ENCODE data around the gene RNF207. TPM values are rescaled to one million over a fixed set of nuclear protein-coding genes. Genes with fewer than 3 reads are reported as not detected.
A peak's percentile ranks its signal among the peaks of the same experiment; 100 is the strongest.

Gene RNF207
- total and polyA plus RNA-seq, 2 of the 13 experiments (the other 11 are each of a cell fraction or from before 2014, with no cell fraction given): 9.8 to 15.9 TPM

GRCh38 chr1:6248932-6249738, 43.2 kb downstream of the RNF207 start:
- WGBS (ENCODE audit: low lambda C conversion rate): no CpG with 5 or more reads among the region's 96 CpGs
- Histone ChIP-seq H3K4me2 (ENCODE audit: low read depth, low read length) (peak overlapping the region; percentile 66), H3K27ac (ENCODE audit: extremely low read length, insufficient read depth, low read length) (no peak overlapping the region), H3K79me2 (ENCODE audit: insufficient read depth, low read length) (no peaks in the 10 kb centered on the region), H3K4me1 (ENCODE audit: insufficient read depth, low read length) (peaks cover 22% of the 10 kb centered on the region), H4K20me1 (ENCODE audit: insufficient read depth, low read length) (0 out of 2 replicates have a peak, but pooled peaks cover 2% of the 10 kb centered on the region), H2AFZ (ENCODE audit: low read length) (no peak overlapping the region), H3K36me3 (replicated peaks in 1 of 2; ENCODE audit: control insufficient read depth in 1 of 2, insufficient read depth in 2 of 2, low read length in 2 of 2) (no peaks in the 10 kb centered on the region), H3K27me3 (ENCODE audit: control insufficient read depth in 1 of 2, insufficient read depth in 2 of 2, low read length in 2 of 2) (peaks cover 12 to 60% of the 10 kb centered on the region in 2 experiments), H3K9me3 (ENCODE audit: low read length) (no peaks in the 10 kb centered on the region), H3K4me3 (replicated peaks in 1 of 3; ENCODE audit: insufficient read depth in 1 of 3, low read depth in 2 of 3, low read length in 3 of 3) (peak overlapping the region in 2 of 3 experiments; percentile 7 to 50; a peak in 2 of 6 replicates), H3K9ac (ENCODE audit: insufficient read depth, low read depth, low read length) (no peak overlapping the region)
- POLR2A ChIA-PET: no interaction called here
- intact Hi-C loops (cut with micrococcal nuclease; ENCODE audit: unreplicated experiment) (loop anchor here (5.0 to 10.0 kb wide), 2 partner anchors 143 to 144 kb away; partner anchors contain the start of gene ACOT7), in situ Hi-C loops (cut with HindIII; ENCODE audit: extremely low pct_ligation_motif_present, low pct_unique_long_range_greater_than_20kb) (loop anchor here (5.0 to 10.0 kb wide), 3 partner anchors 33 to 166 kb away; partner anchors contain the start of gene HES2)
- DNase-seq (ENCODE audit: low spot score) (no peak), ATAC-seq (no peak), FAIRE-seq (no peak)
- BruUV-seq (replicated peaks): no TSS peak
- CTCF ChIA-PET (ENCODE audit: low intra/inter-chr PET ratio, low total read pairs): interaction anchor here (1.0 kb wide), 1 partner anchor 95 kb away, joined by 3 read pairs; no protein-coding TSS in a partner anchor
- TF ChIP-seq HINFP (CRISPR knock-in tag; IDR thresholded peaks at IDR 0.05; ENCODE audit: low read depth) (no peak), ZNF768 (CRISPR knock-in tag; IDR thresholded peaks at IDR 0.05) (no peak), UBTF (CRISPR knock-in tag; IDR thresholded peaks at IDR 0.05) (no peak), RXRA (CRISPR knock-in tag; IDR thresholded peaks at IDR 0.05) (no peak), ZNF777 (CRISPR knock-in tag; IDR thresholded peaks at IDR 0.05) (peak; percentile 75; the same call in 1 of the 2 replicates), ZNF646 (CRISPR knock-in tag; IDR thresholded peaks at IDR 0.05) (no peak), ZNF350 (CRISPR knock-in tag; IDR thresholded peaks at IDR 0.05; ENCODE audit: borderline replicate concordance, low read depth) (no peak), SP2 (CRISPR knock-in tag; IDR thresholded peaks at IDR 0.05) (no peak), ZNF629 (CRISPR knock-in tag; conservative IDR thresholded peaks at IDR 0.05) (no peak), ZFP36 (IDR thresholded peaks at IDR 0.05; ENCODE audit: borderline replicate concordance, low read depth, low read length, partially characterized antibody) (no peak)
